ENCODE results near the gene ELMO2.

- TF ChIP-seq POLR2AphosphoS5 (IDR thresholded peaks at IDR 0.05; ENCODE audit: low read depth, low read length) (no peak), POLR2A (IDR thresholded peaks at IDR 0.05; ENCODE audit: low read depth, low read length) (no peak), TAF1 (IDR thresholded peaks at IDR 0.05; ENCODE audit: borderline replicate concordance, low read depth, low read length) (no peak)
Observed at GRCh38 chr20:46330831-46331371, 75.5 kb downstream of the ELMO2 start.
